KOPT-K1 (cell line): ENCODE measurements around the gene PPEF1.

ENCODE experiments used
- H3K27ac ChIP-seq: fragments of 200-600 bp; sonication (generic); 2 replicates; pipeline ENCODE4 v1.5.1; 2016; ENCODE audit warnings: antibody characterized with exemption, mild to moderate bottlenecking, low read depth, low read length; ENCODE audit not compliant: poor library complexity, severe bottlenecking
- H3K36me3 ChIP-seq: fragments of 200-600 bp; sonication (generic); 2 replicates; pipeline ENCODE4 v1.5.1; 2017; ENCODE audit warnings: antibody characterized with exemption, mild to moderate bottlenecking, low read length, moderate library complexity; ENCODE audit not compliant: insufficient read depth
- H3K9me3 ChIP-seq: fragments of 200-600 bp; sonication (generic); 2 replicates; pipeline ENCODE4 v1.5.1; 2017; ENCODE audit warnings: antibody characterized with exemption, low read length, mild to moderate bottlenecking; ENCODE audit not compliant: insufficient read depth, poor library complexity, severe bottlenecking

Gene PPEF1

GRCh38 chrX:18875256-18875878, 167.9 kb downstream of the PPEF1 start:
- Histone ChIP-seq H3K36me3 (no peaks in the 10 kb centered on the region), H3K9me3 (no peaks in the 10 kb centered on the region), H3K27ac (no peak overlapping the region)

GRCh38 chrX:18877469-18877868, 170.0 kb downstream of the PPEF1 start:
- H3K36me3 ChIP-seq: no peaks in the 10 kb centered on the region
- no peak overlapping the region for H3K27ac ChIP-seq
- no peaks in the 10 kb centered on the region for H3K9me3 ChIP-seq
